Progenitor cell of endocrine pancreas (in vitro differentiated cells): ENCODE measurements around the gene IMMT. TPM values are rescaled to one million over a fixed set of nuclear protein-coding genes. Genes with fewer than 3 reads are reported as not detected.
"Not testable (repeated sequence)": the region's sequence is repeated elsewhere in the genome, so short reads cannot be mapped to it uniquely, and the experiment has no call there.

Experiments used
- DNase-seq: peaks from one replicate; pipeline ENCODE4 v3.0.0; 2021; ENCODE audit warnings: low spot score; ENCODE audit not compliant: unreplicated experiment
- H3K27ac Mint-ChIP-seq: 2 replicates; pipeline ENCODE4 v1.8.0; 2021; ENCODE audit warnings: mild to moderate bottlenecking, moderate library complexity, mixed read lengths
- H3K27me3 Mint-ChIP-seq: 2 replicates; pipeline ENCODE4 v1.8.0; 2021; ENCODE audit warnings: mixed read lengths
- H3K36me3 Mint-ChIP-seq: 2 replicates; pipeline ENCODE4 v1.8.0; 2022; ENCODE audit warnings: mixed read lengths; ENCODE audit not compliant: insufficient read depth
- H3K4me1 Mint-ChIP-seq: 2 replicates; pipeline ENCODE4 v1.8.0; 2021; ENCODE audit warnings: low read depth, mixed read lengths
- H3K4me3 Mint-ChIP-seq: 2 replicates; pipeline ENCODE4 v1.8.0; 2021; ENCODE audit warnings: low read depth, mild to moderate bottlenecking, moderate library complexity, mixed read lengths
- H3K9me3 Mint-ChIP-seq: 2 replicates; pipeline ENCODE4 v1.8.0; 2021; ENCODE audit warnings: low read depth, mixed read lengths
- CTCF ChIP-seq: fragments of 200-600 bp; sonication (generic); IDR thresholded peaks from one replicate; pipeline ENCODE4 v1.5.0; 2021; ENCODE audit warnings: antibody characterized with exemption, mild to moderate bottlenecking; ENCODE audit not compliant: unreplicated experiment
- long read RNA-seq: library from polyadenylated mRNA; unstranded; transcript quantifications from one replicate; pipeline ENCODE4 v2.0.0, GENCODE V29; 2020
- total RNA-seq: library from RNA; stranded (reverse); gene quantifications from 2 replicates; pipeline ENCODE4 v1.2.1, GENCODE V29; 2021

The IMMT gene
- 90.1 and 94.1 TPM in 2 replicates for total RNA-seq
- long read RNA-seq, partial matches to known transcripts: 12 of 38 reads
- long read RNA-seq, other reads (novel, unspliced or antisense): 25 of 38 reads

GRCh38 chr2:86195055-86195807 is at the start of gene IMMT:
IMMT (minus strand) TSS chr2:86195462; CDS start chr2:86195382, 80 bp downstream.
- no peak for TF ChIP-seq CTCF
- Mint-ChIP-seq H3K4me3 (peak within 1 kb of the TSS; percentile 94), H3K9me3 (no peaks in the 10 kb centered on the region), H3K4me1 (peaks cover 22% of the 10 kb centered on the region), H3K27me3 (no peaks in the 10 kb centered on the region), H3K27ac (peak within 1 kb of the TSS; percentile 95), H3K36me3 (peaks cover 4% of the 10 kb centered on the region)
- peak; percentile 90 for DNase-seq

GRCh38 chr2:86244781-86245180 is 49.5 kb upstream of the IMMT start:
- not testable (repeated sequence) for H3K36me3 Mint-ChIP-seq, H3K4me3 Mint-ChIP-seq, H3K27me3 Mint-ChIP-seq, DNase-seq, H3K9me3 Mint-ChIP-seq
- peak overlapping the region; percentile 91 for H3K27ac Mint-ChIP-seq
- H3K4me1 Mint-ChIP-seq: peaks cover 32% of the 10 kb centered on the region

- Mint-ChIP-seq H3K27me3 (no peaks in the 10 kb centered on the region), H3K36me3 (peaks cover 1% of the 10 kb centered on the region), H3K4me1 (peaks cover 30% of the 10 kb centered on the region), H3K4me3 (peak overlapping the region; percentile 30), H3K9me3 (no peaks in the 10 kb centered on the region), H3K27ac (peak overlapping the region; percentile 91)
- TF ChIP-seq CTCF: peak; percentile 34
- no peak for DNase-seq
These were observed 48.9 kb upstream of the IMMT start for GRCh38 chr2:86243950-86244733.

- H3K27ac Mint-ChIP-seq: no peak overlapping the region
- H3K9me3 Mint-ChIP-seq: no peaks in the 10 kb centered on the region
- no peaks in the 10 kb centered on the region for H3K27me3 Mint-ChIP-seq
These were observed 48.0 kb upstream of the IMMT start for GRCh38 chr2:86243272-86243671.

GRCh38 chr2:86241611-86242010 is 46.3 kb upstream of the IMMT start:
- H3K9me3 Mint-ChIP-seq: no peaks in the 10 kb centered on the region
- peaks cover 30% of the 10 kb centered on the region for H3K4me1 Mint-ChIP-seq
- H3K36me3 Mint-ChIP-seq: no peaks in the 10 kb centered on the region
- H3K27me3 Mint-ChIP-seq: no peaks in the 10 kb centered on the region
- no peak for DNase-seq
- H3K27ac Mint-ChIP-seq: no peak overlapping the region
- no peak overlapping the region for H3K4me3 Mint-ChIP-seq
- TF ChIP-seq CTCF: no peak

More at GRCh38 chr2:86243272-86243671, 48.0 kb upstream of the IMMT start:
- DNase-seq: no peak
- no peak overlapping the region for H3K4me3 Mint-ChIP-seq
- peaks cover 30% of the 10 kb centered on the region for H3K4me1 Mint-ChIP-seq
- H3K36me3 Mint-ChIP-seq: peaks cover 1% of the 10 kb centered on the region
- no peak for TF ChIP-seq CTCF
